Measurements from ENCODE around the gene CCNQ.

GRCh38 chrX:153561337-153561736 is 37.6 kb downstream of the CCNQ start:
- TF ChIP-seq CTCF (IDR thresholded peaks at IDR 0.05; ENCODE audit: borderline replicate concordance, extremely low read depth, low read length, poor library complexity, severe bottlenecking) (no peak), EZH2 (IDR thresholded peaks at IDR 0.05; ENCODE audit: borderline replicate concordance, low read depth, low read length, severe bottlenecking) (no peak)
